NT2/D1 (cell line): ENCODE results near the gene RIMS4.

Experiments used
- DNase-seq: peaks from one replicate; pipeline ENCODE4 v3.0.0-alpha.2; 2011; ENCODE audit warnings: low read depth, low spot score
- H3K27me3 ChIP-seq: 2 replicates; pipeline ENCODE4 v1.6.0; 2011; ENCODE audit warnings: mild to moderate bottlenecking; ENCODE audit not compliant: insufficient read length, insufficient read depth
- H3K36me3 ChIP-seq: 2 replicates; pipeline ENCODE4 v1.6.1; 2011; ENCODE audit warnings: mild to moderate bottlenecking, low read length, mixed read lengths; ENCODE audit not compliant: insufficient read depth, insufficient read length
- H3K4me1 ChIP-seq: 2 replicates; pipeline ENCODE4 v1.5.1; 2011; ENCODE audit not compliant: insufficient read depth, insufficient read length
- H3K4me3 ChIP-seq: 2 replicates; pipeline ENCODE4 v1.5.1; 2011; ENCODE audit warnings: low read depth; ENCODE audit not compliant: insufficient read length
- H3K9ac ChIP-seq: 2 replicates; pipeline ENCODE4 v1.6.0; 2011; ENCODE audit warnings: low read depth; ENCODE audit not compliant: insufficient read length
- H3K9me3 ChIP-seq: 2 replicates; pipeline ENCODE4 v1.5.1; 2011; ENCODE audit warnings: mild to moderate bottlenecking, low read length; ENCODE audit not compliant: insufficient read depth
- SUZ12 ChIP-seq: IDR thresholded peaks from 2 replicates; pipeline ENCODE4 v1.6.1; 2011; ENCODE audit not compliant: insufficient read length, insufficient read depth; ENCODE audit errors: extremely low read depth
- YY1 ChIP-seq: IDR thresholded peaks from 2 replicates; pipeline ENCODE4 v1.6.1; 2011; ENCODE audit not compliant: insufficient read length, insufficient read depth
- ZNF274 ChIP-seq: IDR thresholded peaks from 2 replicates; pipeline ENCODE4 v1.6.1; 2011; ENCODE audit warnings: mild to moderate bottlenecking, low read depth, low read length

The RIMS4 gene

DNA sequence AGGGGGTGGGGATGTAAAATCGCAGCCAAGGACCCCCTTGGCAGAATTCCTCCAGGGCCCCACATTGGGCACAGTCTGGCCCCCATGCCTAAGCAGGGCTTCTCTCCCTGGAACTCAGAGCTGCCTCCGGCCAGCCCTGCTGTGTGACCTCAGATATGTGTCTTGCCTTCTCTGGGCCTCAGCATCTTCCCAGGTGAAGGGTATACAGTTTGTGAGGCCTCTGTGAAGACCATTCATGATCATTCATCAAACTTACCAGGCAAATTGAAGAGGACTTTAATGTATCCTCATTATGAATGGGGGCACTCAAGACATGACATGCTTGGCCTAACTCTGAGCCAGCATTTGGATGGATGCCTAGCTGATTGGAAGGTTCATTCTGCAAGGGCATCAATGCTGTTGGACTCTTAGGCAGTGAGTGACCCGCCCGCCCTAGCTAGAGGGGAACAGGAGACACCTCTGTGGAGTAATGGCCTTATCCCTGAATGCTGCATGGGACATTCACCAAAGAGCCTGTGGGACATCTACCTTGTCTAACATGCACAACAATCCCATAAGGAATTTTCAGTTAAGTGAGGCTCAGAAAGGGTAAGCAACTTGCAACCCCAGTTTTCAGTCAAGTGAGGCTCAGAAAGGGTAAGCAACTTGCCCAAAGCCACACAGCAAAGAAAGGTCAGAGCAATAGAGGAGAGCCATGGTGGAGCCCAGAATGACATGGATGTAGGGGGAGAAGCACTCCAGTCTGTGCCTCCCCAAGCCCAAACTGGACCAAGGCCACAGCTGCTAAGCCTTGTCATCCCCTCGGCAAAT, 94.6 kb downstream of the RIMS4 start:
- Histone ChIP-seq H3K9me3 (no peaks in the 10 kb centered on the region), H3K4me3 (no peak overlapping the region), H3K4me1 (peaks cover 2% of the 10 kb centered on the region), H3K27me3 (peaks cover 3% of the 10 kb centered on the region), H3K36me3 (no peaks in the 10 kb centered on the region), H3K9ac (no peak overlapping the region)
- DNase-seq: no peak
- TF ChIP-seq SUZ12 (no peak), ZNF274 (no peak), YY1 (no peak)

DNA sequence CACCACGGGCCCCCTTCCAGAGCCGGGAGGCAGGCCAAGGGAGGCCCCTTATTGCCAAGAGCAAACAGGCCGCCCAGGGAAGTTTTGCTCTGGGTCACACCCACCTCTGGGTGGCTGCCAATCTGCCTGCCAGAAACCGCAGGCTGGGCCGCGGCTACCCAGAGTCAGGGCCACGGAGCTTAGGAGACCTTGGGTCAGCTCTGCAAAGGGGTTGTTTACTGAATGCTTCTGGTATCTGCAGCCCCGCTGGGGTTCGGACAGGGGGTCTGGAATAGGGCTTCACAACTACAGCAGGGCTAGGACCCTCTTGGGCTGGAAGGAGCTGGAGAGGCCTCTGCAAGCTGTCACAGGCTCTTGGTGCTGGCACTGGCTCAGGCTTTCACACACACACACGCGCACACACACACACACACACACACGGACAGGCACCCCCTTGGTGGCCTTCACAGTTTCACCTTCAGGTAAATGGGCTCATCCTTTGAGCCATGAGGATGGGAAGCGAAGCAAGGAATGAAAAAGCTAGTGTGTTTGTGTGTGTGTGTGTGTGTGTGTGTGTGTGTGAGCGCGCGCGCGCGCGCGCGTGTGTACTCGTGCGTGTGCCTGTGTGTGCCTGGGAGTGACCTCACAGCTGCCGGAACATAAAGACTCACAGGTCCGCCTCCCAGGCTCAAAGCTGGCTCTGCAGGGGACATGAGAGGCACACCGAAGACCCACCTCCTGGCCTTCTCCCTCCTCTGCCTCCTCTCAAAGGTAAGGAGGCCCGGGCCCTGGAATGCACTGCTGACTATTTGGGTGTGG, 95.4 kb downstream of the RIMS4 start, which contains the start of gene CCN5:
CCN5 (plus strand) TSS at position 669 of the 798 bp plus-strand sequence; CDS start at position 691, 22 bp downstream.
- no peaks in the 10 kb centered on the region for H3K4me1 ChIP-seq
- no peak for TF ChIP-seq ZNF274
- TF ChIP-seq SUZ12: no peak
- TF ChIP-seq YY1: no peak
- no peak within 1 kb of the TSS for H3K4me3 ChIP-seq
- peaks cover 3% of the 10 kb centered on the region for H3K27me3 ChIP-seq
- H3K9ac ChIP-seq: no peak within 1 kb of the TSS
- no peaks in the 10 kb centered on the region for H3K36me3 ChIP-seq
- H3K9me3 ChIP-seq: no peaks in the 10 kb centered on the region
- DNase-seq: no peak

DNA sequence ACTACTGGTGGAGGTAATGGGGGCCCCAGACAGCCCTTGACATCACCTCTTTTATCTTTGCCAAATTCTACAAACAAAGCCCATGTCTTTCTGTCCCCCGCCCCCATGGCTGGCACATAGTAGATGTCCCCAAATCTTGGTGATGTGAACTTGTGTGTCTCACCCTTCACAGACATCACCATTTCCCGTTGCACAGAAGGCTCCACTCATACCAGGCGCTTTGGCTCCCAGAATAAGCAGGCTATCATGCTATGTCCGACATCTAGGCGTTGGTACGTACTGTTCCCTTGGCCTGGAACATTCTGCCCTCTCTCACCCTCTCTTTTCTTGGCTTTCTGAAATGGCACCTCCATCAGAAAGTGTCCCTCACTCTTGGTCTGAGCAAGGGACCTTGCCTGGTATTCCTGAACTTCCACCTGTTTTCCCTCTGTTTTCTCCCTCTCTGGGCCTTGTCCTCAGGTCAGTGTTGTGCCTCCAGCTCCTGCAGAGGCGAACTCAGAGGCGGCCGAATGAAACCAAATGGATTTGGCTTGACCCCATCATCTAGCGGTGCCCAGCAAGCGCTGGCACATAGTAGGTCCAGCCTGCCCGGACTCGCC, 96.1 kb downstream of the RIMS4 start:
- Histone ChIP-seq H3K27me3 (peaks cover 3% of the 10 kb centered on the region), H3K9ac (no peak overlapping the region), H3K4me1 (no peaks in the 10 kb centered on the region), H3K4me3 (no peak overlapping the region), H3K9me3 (no peaks in the 10 kb centered on the region), H3K36me3 (no peaks in the 10 kb centered on the region)
- TF ChIP-seq SUZ12 (no peak), ZNF274 (no peak), YY1 (no peak)
- no peak for DNase-seq

DNA sequence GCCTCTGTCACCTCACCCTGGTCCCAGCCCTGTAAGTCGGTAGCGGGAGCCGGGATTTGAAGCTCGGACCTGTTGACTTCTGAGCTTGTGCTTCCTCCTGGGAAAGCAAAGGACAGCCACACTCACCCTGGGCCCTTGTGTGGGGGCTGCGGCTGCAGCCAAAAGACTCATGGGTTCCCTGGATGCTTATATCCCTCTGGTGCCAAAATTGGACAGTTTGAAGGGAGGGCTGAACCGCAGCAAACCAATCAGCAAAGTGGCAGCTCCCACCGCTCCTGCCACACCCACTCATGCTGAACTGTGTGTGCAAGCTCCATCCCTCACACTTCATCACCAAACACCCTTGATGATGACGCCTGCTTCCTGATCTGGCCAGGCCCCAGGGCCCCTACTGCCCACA, 99.1 kb downstream of the RIMS4 start:
- H3K9me3 ChIP-seq: no peaks in the 10 kb centered on the region
- no peaks in the 10 kb centered on the region for H3K36me3 ChIP-seq
- no peak overlapping the region for H3K9ac ChIP-seq
- peaks cover 4% of the 10 kb centered on the region for H3K4me1 ChIP-seq
- peaks cover 3% of the 10 kb centered on the region for H3K27me3 ChIP-seq
- TF ChIP-seq YY1: no peak
- TF ChIP-seq SUZ12: no peak
- no peak for TF ChIP-seq ZNF274
- no peak for DNase-seq
- H3K4me3 ChIP-seq: no peak overlapping the region

DNA sequence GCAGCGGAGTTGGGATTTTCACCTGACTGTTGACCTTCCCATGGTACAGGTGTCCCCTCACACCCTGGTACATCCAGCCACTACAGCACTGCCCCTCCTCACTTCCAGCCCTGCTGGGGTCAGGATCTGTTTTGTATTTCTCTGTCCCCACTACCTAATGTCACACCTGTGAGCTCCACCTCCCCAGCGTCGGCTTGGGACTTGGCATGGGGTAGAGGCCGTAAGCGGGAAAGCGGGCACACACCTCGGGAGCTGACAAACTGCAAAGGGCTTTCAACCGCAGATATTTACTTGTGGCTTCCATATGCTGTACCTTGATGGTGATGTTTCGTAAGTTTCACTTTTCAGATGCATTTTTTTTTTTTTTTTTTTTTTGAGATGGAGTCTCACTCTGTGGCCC, 100.5 kb downstream of the RIMS4 start:
- Histone ChIP-seq H3K36me3 (no peaks in the 10 kb centered on the region), H3K4me1 (peaks cover 4% of the 10 kb centered on the region), H3K27me3 (peaks cover 3% of the 10 kb centered on the region), H3K9me3 (no peaks in the 10 kb centered on the region), H3K4me3 (no peak overlapping the region), H3K9ac (no peak overlapping the region)
- DNase-seq: no peak
- TF ChIP-seq ZNF274 (no peak), YY1 (no peak), SUZ12 (no peak)

DNA sequence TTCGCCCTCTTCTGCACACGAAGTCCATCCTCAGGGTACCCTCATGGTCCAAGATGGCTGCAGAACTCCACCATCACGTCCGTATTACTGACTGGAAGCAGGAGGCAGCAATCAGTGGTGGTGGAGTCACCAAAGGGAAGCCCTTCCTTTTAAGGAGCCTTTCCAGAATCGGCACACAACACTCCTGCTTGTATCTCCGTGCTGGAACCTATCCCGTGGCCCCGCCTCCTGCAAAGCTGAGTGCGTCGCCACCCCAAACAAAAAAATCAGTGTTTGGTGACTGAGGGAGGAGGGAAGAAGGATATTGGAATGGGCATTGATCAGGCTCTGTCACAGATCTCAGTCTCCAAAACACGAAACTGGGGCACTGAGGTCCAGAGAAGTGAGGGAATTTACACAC, 101.0 kb downstream of the RIMS4 start:
- Histone ChIP-seq H3K4me3 (no peak overlapping the region), H3K27me3 (peaks cover 3% of the 10 kb centered on the region), H3K9ac (no peak overlapping the region), H3K9me3 (no peaks in the 10 kb centered on the region), H3K36me3 (no peaks in the 10 kb centered on the region), H3K4me1 (peaks cover 4% of the 10 kb centered on the region)
- TF ChIP-seq YY1 (no peak), SUZ12 (no peak), ZNF274 (no peak)
- no peak for DNase-seq

DNA sequence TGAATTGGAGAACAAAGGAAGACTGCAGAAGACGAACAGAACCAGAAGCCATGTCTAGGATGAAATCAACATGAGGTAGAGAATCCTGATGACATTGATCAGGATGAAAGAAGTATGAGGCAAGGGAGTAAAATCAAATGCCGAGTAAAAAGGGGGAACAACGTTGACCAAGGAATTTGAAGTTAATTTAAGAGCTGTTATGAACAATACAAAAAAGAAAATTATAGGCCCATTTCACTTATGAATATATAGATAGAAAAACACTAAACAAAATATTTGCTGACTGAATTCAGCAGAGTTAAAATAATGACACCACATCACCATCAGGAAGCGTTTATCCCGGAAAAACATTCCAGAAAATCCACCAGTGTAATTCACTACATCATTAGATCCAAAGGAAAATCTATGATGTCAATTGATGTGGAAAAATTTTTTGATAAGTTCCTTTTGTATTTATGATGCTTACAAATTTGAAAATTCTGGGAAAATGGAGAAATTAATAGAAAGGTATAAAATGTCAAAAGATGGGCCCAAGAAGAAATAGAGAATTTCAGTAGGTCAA, 103.2 kb downstream of the RIMS4 start:
- Histone ChIP-seq H3K9ac (no peak overlapping the region), H3K27me3 (peaks cover 3% of the 10 kb centered on the region)

More for the DNA sequence above, 103.2 kb downstream of the RIMS4 start:
- peaks cover 8% of the 10 kb centered on the region for H3K4me1 ChIP-seq
- no peaks in the 10 kb centered on the region for H3K9me3 ChIP-seq
- no peak for TF ChIP-seq ZNF274
- TF ChIP-seq SUZ12: no peak
- TF ChIP-seq YY1: no peak
- no peak for DNase-seq
- no peak overlapping the region for H3K4me3 ChIP-seq
- H3K36me3 ChIP-seq: no peaks in the 10 kb centered on the region
